ENCODE measurements around the gene SNPH. TPM values are rescaled to one million over a fixed set of nuclear protein-coding genes. Genes with fewer than 3 reads are reported as not detected.

SNPH gene
- total and polyA plus RNA-seq, 2 experiments from 2014 or later, result 5.7 to 11.2 TPM

DNA sequence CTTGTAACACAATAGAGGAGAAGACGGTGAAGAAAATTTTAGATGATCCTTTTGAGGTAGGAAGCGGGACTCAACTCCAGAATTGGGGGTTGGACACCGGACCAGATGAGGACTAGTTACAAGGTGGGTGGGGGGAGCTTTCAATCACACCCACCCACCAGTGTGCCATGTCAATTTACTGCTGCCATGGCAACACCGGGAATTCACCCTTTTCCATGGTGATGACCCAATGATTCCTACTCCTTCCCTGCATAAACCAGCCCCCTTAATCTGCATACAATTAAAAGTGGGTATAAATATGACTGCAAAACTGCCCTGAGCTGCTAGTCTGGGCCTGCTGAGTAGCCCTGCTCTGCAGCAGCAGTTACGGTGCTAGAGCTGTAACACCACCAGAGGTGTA, 25.5 kb upstream of the SNPH start:
- no peaks in the 10 kb centered on the region for H3K36me3 ChIP-seq (ENCODE audit: low read depth)
- WGBS, 2 experiments (ENCODE audit: low coverage in 1 of 2, low lambda C conversion rate in 2 of 2, missing lambda C conversion rate in 2 of 2), result 85 to 89% methylated on average over 5 of the region's 5 CpGs
- no peaks in the 10 kb centered on the region for H3K9me3 ChIP-seq (ENCODE audit: low read depth)
- H3K27me3 ChIP-seq (replicated peaks; ENCODE audit: insufficient read depth), result no peaks in the 10 kb centered on the region
- H3F3A ChIP-seq (ENCODE audit: insufficient read depth), result peaks cover 12% of the 10 kb centered on the region; the same call in 1 of the 2 replicates
- in situ Hi-C loops (cut with MboI), result no loop called here
- TF ChIP-seq EZH2 (IDR thresholded peaks at IDR 0.05; ENCODE audit: insufficient read depth, poor library complexity, severe bottlenecking), result no peak
- no peak overlapping the region for H2AFZ ChIP-seq
- H3K27ac ChIP-seq, result no peak overlapping the region
- no peak overlapping the region for H3K9ac ChIP-seq
- H3K4me2 ChIP-seq (ENCODE audit: unreplicated experiment), result no peak overlapping the region
- H3K4me3 ChIP-seq, result no peak overlapping the region
- H3K79me2 ChIP-seq (ENCODE audit: insufficient read depth), result no peaks in the 10 kb centered on the region
- DNase-seq, result no peak
- H4K20me1 ChIP-seq (ENCODE audit: insufficient read depth), result no peaks in the 10 kb centered on the region
- no peaks in the 10 kb centered on the region for H3K9me2 ChIP-seq (ENCODE audit: insufficient read depth)
- H3K4me1 ChIP-seq (ENCODE audit: insufficient read depth), result peaks cover 16% of the 10 kb centered on the region

DNA sequence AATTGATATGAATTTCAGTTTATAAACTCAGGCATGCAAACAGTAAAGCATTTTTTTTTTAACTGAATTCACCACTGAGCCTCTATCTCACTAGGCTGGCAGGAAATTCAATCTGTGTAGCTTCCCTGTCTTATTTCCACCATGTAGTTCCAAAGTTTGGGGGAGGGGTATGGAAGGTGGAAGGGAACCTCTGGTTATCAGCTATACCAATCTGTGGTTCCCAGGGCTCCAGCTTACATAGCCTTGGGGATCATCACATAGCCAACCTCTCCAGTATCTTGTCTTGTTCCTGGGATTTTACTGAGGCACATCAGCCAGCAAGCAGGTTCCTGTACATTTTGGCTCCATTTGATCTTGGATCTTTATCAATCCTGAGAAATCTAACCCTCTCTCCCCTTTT, 24.6 kb upstream of the SNPH start:
- no peak overlapping the region for H3K4me2 ChIP-seq (ENCODE audit: unreplicated experiment)
- H4K20me1 ChIP-seq (ENCODE audit: insufficient read depth), result no peaks in the 10 kb centered on the region
- H3K27me3 ChIP-seq (replicated peaks; ENCODE audit: insufficient read depth), result no peaks in the 10 kb centered on the region
- no peaks in the 10 kb centered on the region for H3K36me3 ChIP-seq (ENCODE audit: low read depth)
- peaks cover 16% of the 10 kb centered on the region for H3K4me1 ChIP-seq (ENCODE audit: insufficient read depth)
- H3K4me3 ChIP-seq, result no peak overlapping the region
- H3F3A ChIP-seq (ENCODE audit: insufficient read depth), result peaks cover 12% of the 10 kb centered on the region; the same call in 1 of the 2 replicates
- in situ Hi-C loops (cut with MboI), result no loop called here
- H3K79me2 ChIP-seq (ENCODE audit: insufficient read depth), result no peaks in the 10 kb centered on the region
- H3K27ac ChIP-seq, result no peak overlapping the region
- DNase-seq, result no peak
- no peak overlapping the region for H3K9ac ChIP-seq
- H2AFZ ChIP-seq, result no peak overlapping the region
- no peak for TF ChIP-seq EZH2 (IDR thresholded peaks at IDR 0.05; ENCODE audit: insufficient read depth, poor library complexity, severe bottlenecking)
- no peak for TF ChIP-seq EZH2phosphoT487 (IDR thresholded peaks at IDR 0.05; ENCODE audit: insufficient read depth, low read depth)
- H3K9me3 ChIP-seq (ENCODE audit: low read depth), result no peaks in the 10 kb centered on the region
- no peaks in the 10 kb centered on the region for H3K9me2 ChIP-seq (ENCODE audit: insufficient read depth)

DNA sequence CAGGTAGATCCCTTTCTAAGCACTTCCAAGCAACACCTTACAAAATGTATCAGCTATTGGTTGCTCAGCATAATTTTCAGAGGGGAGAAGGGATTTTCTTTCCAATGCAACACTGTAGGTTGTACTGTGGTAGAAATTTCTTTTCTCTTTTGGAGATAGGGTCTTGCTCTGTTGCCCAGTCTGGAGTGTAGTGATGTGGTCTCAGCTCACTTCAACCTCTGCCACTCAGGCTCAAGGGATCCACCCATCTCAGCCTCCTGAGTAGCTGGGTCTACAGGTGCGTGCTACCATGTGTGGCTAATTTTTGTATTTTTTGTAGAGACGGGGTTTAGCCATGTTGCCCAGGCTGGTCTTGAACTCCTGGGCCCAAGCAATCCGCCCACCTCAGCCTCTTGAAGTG, 24.0 kb upstream of the SNPH start:
- H3K27me3 ChIP-seq (replicated peaks; ENCODE audit: insufficient read depth), result no peaks in the 10 kb centered on the region
- no peak overlapping the region for H3K4me3 ChIP-seq
- 91% methylated on average over 3 of the region's 3 CpGs for WGBS, 2 experiments (ENCODE audit: low coverage in 1 of 2, low lambda C conversion rate in 2 of 2, missing lambda C conversion rate in 2 of 2)
- no peak overlapping the region for H3K9ac ChIP-seq
- H2AFZ ChIP-seq, result peak overlapping the region; percentile 28
- TF ChIP-seq EZH2 (IDR thresholded peaks at IDR 0.05; ENCODE audit: insufficient read depth, poor library complexity, severe bottlenecking) (no peak), EZH2phosphoT487 (IDR thresholded peaks at IDR 0.05; ENCODE audit: insufficient read depth, low read depth) (no peak)
- H3K36me3 ChIP-seq (ENCODE audit: low read depth), result no peaks in the 10 kb centered on the region
- no peaks in the 10 kb centered on the region for H3K9me3 ChIP-seq (ENCODE audit: low read depth)
- H3K4me1 ChIP-seq (ENCODE audit: insufficient read depth), result peaks cover 16% of the 10 kb centered on the region
- peak overlapping the region; percentile 20 for H3K4me2 ChIP-seq (ENCODE audit: unreplicated experiment)
- no peak for DNase-seq
- in situ Hi-C loops (cut with MboI), result no loop called here
- H4K20me1 ChIP-seq (ENCODE audit: insufficient read depth), result no peaks in the 10 kb centered on the region
- peaks cover 12% of the 10 kb centered on the region; the same call in 1 of the 2 replicates for H3F3A ChIP-seq (ENCODE audit: insufficient read depth)
- no peaks in the 10 kb centered on the region for H3K9me2 ChIP-seq (ENCODE audit: insufficient read depth)
- H3K27ac ChIP-seq, result peak overlapping the region; percentile 34
- no peaks in the 10 kb centered on the region for H3K79me2 ChIP-seq (ENCODE audit: insufficient read depth)

DNA sequence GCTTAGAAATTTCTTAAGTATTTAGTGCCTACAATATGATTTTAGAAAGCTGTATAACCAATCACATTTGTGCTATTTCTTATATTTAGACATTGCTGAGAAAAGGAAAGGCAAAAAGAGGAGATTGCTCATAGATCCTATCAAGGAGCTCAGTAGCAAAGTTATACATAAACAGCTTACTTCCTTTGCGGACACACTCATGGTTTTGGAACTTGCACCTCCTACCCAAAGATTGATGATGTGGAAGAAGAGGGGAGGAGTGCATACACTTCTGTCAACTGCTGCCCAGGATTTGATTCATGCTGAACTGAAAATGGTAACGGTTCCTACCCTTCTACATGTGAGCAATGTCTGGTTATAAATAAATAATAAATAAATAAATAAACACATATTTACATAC, 23.6 kb upstream of the SNPH start:
- Histone ChIP-seq H3K79me2 (ENCODE audit: insufficient read depth) (no peaks in the 10 kb centered on the region), H3F3A (ENCODE audit: insufficient read depth) (peaks cover 12% of the 10 kb centered on the region; the same call in 1 of the 2 replicates), H4K20me1 (ENCODE audit: insufficient read depth) (no peaks in the 10 kb centered on the region), H3K9me3 (ENCODE audit: low read depth) (no peaks in the 10 kb centered on the region), H3K4me1 (ENCODE audit: insufficient read depth) (peaks cover 16% of the 10 kb centered on the region), H3K9ac (no peak overlapping the region), H2AFZ (peak overlapping the region; percentile 28), H3K36me3 (ENCODE audit: low read depth) (no peaks in the 10 kb centered on the region), H3K4me3 (no peak overlapping the region), H3K27me3 (replicated peaks; ENCODE audit: insufficient read depth) (no peaks in the 10 kb centered on the region), H3K27ac (peak overlapping the region; percentile 34), H3K9me2 (ENCODE audit: insufficient read depth) (no peaks in the 10 kb centered on the region), H3K4me2 (ENCODE audit: unreplicated experiment) (peak overlapping the region; percentile 20)
- peak; percentile 91 for DNase-seq
- in situ Hi-C loops (cut with MboI), result no loop called here
- 4 to 5% methylated on average over 2 of the region's 2 CpGs for WGBS, 2 experiments (ENCODE audit: low coverage in 1 of 2, low lambda C conversion rate in 2 of 2, missing lambda C conversion rate in 2 of 2)
- no peak for TF ChIP-seq EZH2 (IDR thresholded peaks at IDR 0.05; ENCODE audit: insufficient read depth, poor library complexity, severe bottlenecking)
- 0 out of 2 replicates have a peak, but pooled peaks have one; percentile 32 for TF ChIP-seq EZH2phosphoT487 (IDR thresholded peaks at IDR 0.05; ENCODE audit: insufficient read depth, low read depth)

DNA sequence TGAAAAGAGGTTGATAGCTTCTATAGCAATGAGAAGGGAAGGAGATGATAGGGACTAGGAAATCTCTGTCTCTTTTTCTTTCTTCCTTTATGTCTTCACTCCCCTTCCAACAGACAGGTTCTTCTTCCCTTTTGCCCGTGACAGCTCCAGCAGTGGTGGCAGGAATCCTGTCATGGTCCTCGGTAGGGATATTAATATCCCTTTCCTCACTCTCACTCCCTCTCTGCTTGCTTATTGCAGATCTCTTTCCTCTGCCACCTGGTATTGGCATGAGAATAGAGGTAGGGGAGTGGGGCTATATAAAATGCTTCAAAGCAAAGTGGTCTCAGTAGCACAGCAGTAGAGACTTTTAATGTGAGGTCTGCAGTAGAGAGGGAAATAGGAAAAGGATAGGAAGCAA, 20.5 kb upstream of the SNPH start:
- 11 to 15% methylated on average over 2 of the region's 2 CpGs for WGBS, 2 experiments (ENCODE audit: low coverage in 1 of 2, low lambda C conversion rate in 2 of 2, missing lambda C conversion rate in 2 of 2)
- no peaks in the 10 kb centered on the region for H3K27me3 ChIP-seq (replicated peaks; ENCODE audit: insufficient read depth)
- no peak overlapping the region for H3K4me3 ChIP-seq
- H3K36me3 ChIP-seq (ENCODE audit: low read depth), result no peaks in the 10 kb centered on the region
- no peaks in the 10 kb centered on the region for H3K9me3 ChIP-seq (ENCODE audit: low read depth)
- no peaks in the 10 kb centered on the region for H3K9me2 ChIP-seq (ENCODE audit: insufficient read depth)
- no peak overlapping the region for H3K27ac ChIP-seq
- no peaks in the 10 kb centered on the region for H4K20me1 ChIP-seq (ENCODE audit: insufficient read depth)
- H2AFZ ChIP-seq, result no peak overlapping the region
- no peaks in the 10 kb centered on the region for H3K79me2 ChIP-seq (ENCODE audit: insufficient read depth)
- peaks cover 16% of the 10 kb centered on the region for H3K4me1 ChIP-seq (ENCODE audit: insufficient read depth)
- no peak overlapping the region for H3K9ac ChIP-seq
- peaks cover 12% of the 10 kb centered on the region; the same call in 1 of the 2 replicates for H3F3A ChIP-seq (ENCODE audit: insufficient read depth)
- in situ Hi-C loops (cut with MboI), result no loop called here
- H3K4me2 ChIP-seq (ENCODE audit: unreplicated experiment), result no peak overlapping the region
- DNase-seq, result no peak
- TF ChIP-seq EZH2 (IDR thresholded peaks at IDR 0.05; ENCODE audit: insufficient read depth, poor library complexity, severe bottlenecking), result no peak
- no peak for TF ChIP-seq EZH2phosphoT487 (IDR thresholded peaks at IDR 0.05; ENCODE audit: insufficient read depth, low read depth)

All from GM23248 (cell line).